K562 (cell line): ENCODE data around the gene EMP2.

ENCODE experiments used
- BRF2 ChIP-seq: IDR thresholded peaks from 3 replicates; pipeline ENCODE4 v1.6.1; 2011; ENCODE audit warnings: borderline replicate concordance, mild to moderate bottlenecking; ENCODE audit not compliant: insufficient read length, insufficient read depth
- CAMTA2 ChIP-seq: fragments of 250-450 bp; sonication (Bioruptor Pico); conservative IDR thresholded peaks from 2 replicates; pipeline ENCODE4 v1.5.1; 2022
- COPS2 ChIP-seq: fragments of 450-650 bp; conservative IDR thresholded peaks from 2 replicates; pipeline ENCODE4 v1.6.1; 2016; ENCODE audit warnings: mild to moderate bottlenecking, moderate library complexity
- CTCF ChIP-seq, 3 experiments: IDR thresholded peaks in 2 of 3; conservative IDR thresholded peaks in 1 of 3; 2 replicates each; pipeline ENCODE4 v1.5.1; 2011 to 2012; ENCODE audit warnings: low read length in 3 of 3, mild to moderate bottlenecking in 3 of 3, control low read depth in 2 of 3, improper control_type of control experiment in 1 of 3, inconsistent platforms in 1 of 3, low read depth in 1 of 3, mixed read lengths in 1 of 3, moderate library complexity in 1 of 3; ENCODE audit not compliant: insufficient read depth in 2 of 3
- POLR2A ChIP-seq: fragments of 450-650 bp; conservative IDR thresholded peaks from 2 replicates; pipeline ENCODE4 v1.6.1; 2016
- PREB ChIP-seq: sonication (generic); formaldehyde crosslinking; IDR thresholded peaks from 2 replicates; pipeline ENCODE4 v1.8.1; 2023; ENCODE audit warnings: mild to moderate bottlenecking, missing genetic modification reagents
- SAP30 ChIP-seq: fragments of 200-600 bp; sonication (generic); IDR thresholded peaks from 2 replicates; pipeline ENCODE4 v1.6.1; 2012; ENCODE audit warnings: borderline replicate concordance, low read depth, mild to moderate bottlenecking, moderate library complexity, low read length, control low read depth, inconsistent platforms; ENCODE audit not compliant: insufficient read depth, poor library complexity, severe bottlenecking
- ZNF707 ChIP-seq: fragments of 250-450 bp; sonication (Bioruptor Pico); conservative IDR thresholded peaks from 2 replicates; pipeline ENCODE4 v1.8.0; 2022; ENCODE audit warnings: inconsistent platforms, mild to moderate bottlenecking, moderate library complexity

- TF ChIP-seq CAMTA2 (CRISPR knock-in tag), result no peak
- TF ChIP-seq COPS2, result no peak
- no peak for TF ChIP-seq BRF2
- no peak for TF ChIP-seq CTCF (IDR thresholded peaks at IDR 0.05 in 2 of 3, conservative IDR thresholded peaks at IDR 0.05 in 1 of 3; ENCODE audit: insufficient read depth in 2 of 3, low read depth in 1 of 3, low read length in 3 of 3)
- TF ChIP-seq SAP30, result no peak
- no peak for TF ChIP-seq ZNF707 (CRISPR knock-in tag)
- TF ChIP-seq PREB (CRISPR knock-in tag), result no peak
- TF ChIP-seq POLR2A, result no peak
Observed at GRCh38 chr16:10624527-10624926, 44.1 kb upstream of the EMP2 start.
